Stimulated activated CD4-positive, alpha-beta T cell treated with anti-CD3 and anti-CD28 coated beads, TNF-alpha, amount 100 ng/mL, for 1 hour (primary cell): ENCODE measurements around the gene ADAMTS14.

Source experiments
- DNase-seq, 3 donors: peaks; one replicate each; pipeline ENCODE4 v3.0.0-alpha.2; 2020; ENCODE audit warnings: low read depth in 3 of 3, low spot score in 1 of 3

Gene ADAMTS14

DNA sequence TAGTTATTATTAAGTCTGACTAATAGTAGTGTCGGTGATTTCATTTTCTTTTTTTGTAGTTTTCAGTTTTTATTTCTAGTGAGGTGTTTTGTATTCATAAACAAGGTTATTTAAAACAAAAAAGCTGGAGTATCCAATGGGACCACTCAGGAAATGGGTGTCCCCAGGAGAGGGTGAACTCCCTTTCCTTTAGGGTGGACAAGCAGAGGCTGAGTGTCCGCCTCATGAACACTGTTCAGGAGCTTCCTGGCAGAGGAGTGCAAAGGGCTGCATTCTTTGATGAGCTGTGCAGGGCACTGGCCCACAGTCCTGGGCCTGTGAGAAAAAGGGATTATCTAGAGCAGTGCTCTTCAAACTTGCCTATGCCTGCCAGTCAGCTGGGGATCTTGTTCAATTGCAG lies 56.0 kb downstream of the ADAMTS14 start:
- no peak for DNase-seq

DNA sequence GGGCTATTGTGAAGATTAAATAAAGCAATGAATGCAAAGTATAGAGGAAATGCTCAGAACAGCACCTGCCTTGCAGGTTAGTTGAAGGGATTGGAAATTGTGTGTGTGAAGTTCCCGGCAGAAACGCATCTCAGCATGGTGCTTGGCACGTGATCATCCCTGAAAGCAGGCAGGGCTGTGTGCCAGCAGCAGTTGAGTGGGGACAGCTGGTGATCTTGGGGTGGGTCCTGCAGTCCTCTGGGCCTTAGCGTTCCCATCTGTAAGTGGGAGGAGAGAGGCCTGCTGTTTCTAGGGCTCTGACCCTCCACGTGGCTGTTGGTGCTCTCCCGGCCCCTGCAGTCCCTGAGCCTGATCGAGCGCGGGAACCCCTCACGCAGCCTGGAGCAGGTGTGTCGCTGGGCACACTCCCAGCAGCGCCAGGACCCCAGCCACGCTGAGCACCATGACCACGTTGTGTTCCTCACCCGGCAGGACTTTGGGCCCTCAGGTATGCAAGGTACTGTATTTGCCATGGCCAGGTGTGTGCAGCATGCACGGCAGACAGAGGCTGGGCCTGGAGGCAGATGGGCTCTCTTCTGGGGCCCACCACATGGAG lies 57.6 kb downstream of the ADAMTS14 start:
- DNase-seq: no peak

DNA sequence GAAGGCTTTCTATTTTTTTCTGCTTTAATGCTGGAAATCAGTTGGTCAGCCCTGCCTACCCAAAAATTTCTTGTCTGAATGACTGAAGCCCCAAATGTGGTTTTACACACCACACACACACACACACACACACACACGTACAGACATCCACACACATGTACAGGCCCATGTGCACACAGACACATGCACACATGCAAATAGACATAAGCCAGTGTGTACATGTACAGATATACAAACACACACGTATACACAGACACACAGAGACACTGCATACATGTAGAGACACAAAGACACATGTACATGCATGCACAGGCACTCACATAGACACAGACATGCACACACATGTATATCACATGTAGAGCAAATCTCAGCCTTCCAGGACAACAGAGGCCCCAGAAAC lies 58.6 kb downstream of the ADAMTS14 start:
- DNase-seq: no peak

DNA sequence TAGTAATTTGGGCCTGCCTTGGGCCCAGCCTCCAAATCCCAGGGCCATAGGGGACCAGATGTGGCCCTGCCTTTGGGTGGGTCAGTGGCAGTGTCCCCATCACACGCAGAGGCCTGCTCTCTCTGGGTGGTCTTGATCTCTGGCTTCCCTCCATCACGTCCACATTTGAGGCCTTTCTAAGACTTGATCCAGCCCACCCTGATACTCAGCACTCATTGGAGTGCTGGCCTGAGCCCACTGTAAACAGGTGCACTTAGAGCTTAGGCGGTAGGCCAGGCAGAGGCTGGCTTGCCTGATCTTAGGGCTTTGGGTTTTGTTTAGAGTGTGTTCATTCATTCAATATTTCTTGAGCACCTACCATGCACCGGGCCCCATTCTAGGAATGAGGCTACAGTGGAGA lies 60.3 kb downstream of the ADAMTS14 start:
- no peak for DNase-seq

DNA sequence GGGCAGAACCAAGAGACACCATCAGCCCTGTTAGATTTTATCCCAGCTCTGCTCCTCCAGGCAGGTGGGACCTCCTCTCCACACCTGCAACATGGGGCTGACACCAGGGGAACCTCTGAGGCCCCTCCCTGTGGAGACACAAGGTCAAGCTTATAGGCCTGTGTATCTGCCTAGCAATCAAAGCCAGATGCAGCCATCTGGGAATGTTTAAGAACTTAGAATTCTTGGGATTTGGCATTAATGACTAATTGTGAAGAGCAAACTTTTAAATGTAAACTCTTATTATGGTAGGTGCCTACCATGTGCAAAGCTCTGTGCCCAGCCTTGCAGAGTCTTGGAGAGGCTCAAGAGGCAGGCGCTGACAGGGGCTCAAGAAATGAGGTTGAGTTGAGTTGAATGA lies 60.7 kb downstream of the ADAMTS14 start:
- DNase-seq: no peak

DNA sequence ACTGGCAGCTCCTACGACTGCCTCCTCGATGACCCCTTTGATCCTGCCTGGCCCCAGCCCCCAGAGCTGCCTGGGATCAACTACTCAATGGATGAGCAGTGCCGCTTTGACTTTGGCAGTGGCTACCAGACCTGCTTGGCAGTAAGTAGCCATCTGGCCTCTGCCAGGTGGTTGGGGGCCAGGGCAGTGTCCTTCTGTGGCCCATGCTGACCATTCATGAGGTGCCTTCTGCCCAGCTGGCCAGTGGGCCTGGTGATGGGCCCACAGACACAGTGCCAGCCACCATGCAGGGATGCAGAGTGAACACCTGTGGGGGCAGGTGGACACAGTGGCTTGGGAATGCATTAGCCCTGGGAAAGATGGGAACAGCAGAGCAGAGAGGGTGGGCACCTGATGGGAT lies 62.9 kb downstream of the ADAMTS14 start:
- no peak for DNase-seq

DNA sequence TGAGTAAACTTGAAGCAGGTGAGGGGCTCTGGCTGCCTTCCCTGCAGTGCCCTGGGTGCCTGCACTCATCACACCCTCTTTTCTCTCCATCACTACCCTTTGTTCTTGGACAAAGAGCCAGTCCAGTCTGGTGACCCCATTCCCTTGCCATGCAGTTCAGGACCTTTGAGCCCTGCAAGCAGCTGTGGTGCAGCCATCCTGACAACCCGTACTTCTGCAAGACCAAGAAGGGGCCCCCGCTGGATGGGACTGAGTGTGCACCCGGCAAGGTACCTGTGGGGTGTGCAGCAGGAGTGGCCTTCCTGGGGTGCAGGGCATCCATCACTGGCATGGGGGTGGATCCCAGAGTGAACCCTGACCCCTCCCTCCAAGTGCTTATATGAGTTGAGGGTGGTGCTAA lies 64.2 kb downstream of the ADAMTS14 start:
- no peak for DNase-seq

DNA sequence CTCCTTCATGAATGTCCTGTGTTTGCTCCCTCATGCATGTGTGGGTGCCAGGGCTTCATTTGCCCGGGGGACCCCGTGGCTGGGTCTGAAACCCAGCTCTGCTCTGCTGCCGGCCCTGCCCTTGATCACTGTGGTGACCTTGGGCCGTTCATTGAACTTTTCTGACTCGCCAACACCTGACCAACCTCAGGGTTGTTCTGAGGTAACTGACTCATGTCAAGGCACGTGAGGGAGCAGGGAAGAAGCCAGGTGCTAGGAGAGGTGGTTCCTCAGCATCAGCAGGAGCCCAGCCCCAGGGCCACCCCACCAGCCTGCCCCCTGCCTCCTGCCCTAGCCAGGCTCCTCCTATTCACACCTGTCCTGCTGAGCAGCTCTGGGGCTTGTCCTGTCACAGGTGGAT lies 64.9 kb downstream of the ADAMTS14 start:
- DNase-seq: no peak

DNA sequence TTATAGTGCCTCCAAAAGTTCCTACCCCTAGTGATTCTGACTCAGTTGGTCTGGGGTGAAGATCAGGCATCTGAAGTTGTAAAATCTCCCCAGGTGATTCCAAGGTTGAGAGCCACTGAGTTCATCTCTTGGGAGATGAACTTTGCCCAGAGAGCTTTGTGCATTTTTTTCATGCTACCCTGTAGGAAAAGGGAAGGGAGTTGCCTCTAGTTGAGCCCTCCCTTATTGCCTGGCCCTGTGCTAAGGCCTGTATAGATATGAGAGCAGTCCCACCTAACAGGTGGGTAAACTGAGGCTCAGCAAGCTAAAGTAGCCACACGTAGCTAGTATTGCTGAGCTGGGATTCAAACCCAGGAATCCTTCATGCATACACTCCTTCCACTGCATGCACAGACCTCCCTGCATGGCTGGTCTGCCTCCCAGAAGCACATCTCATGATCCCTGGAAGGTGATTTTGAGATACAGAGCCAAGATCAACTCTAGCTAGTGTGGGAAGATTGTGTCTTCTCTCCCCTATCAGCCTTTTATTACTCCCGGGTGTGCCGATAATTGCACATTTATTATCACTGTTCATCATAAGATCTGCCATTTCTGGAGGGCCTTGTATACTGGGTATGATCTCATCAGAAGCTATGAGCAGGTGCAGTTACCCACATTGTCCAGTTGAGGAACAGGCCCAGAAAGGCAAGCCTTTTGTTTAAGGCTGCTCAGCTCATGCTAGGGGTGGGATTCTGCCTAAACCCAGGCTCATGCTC lies 65.9 kb downstream of the ADAMTS14 start:
- DNase-seq: no peak

DNA sequence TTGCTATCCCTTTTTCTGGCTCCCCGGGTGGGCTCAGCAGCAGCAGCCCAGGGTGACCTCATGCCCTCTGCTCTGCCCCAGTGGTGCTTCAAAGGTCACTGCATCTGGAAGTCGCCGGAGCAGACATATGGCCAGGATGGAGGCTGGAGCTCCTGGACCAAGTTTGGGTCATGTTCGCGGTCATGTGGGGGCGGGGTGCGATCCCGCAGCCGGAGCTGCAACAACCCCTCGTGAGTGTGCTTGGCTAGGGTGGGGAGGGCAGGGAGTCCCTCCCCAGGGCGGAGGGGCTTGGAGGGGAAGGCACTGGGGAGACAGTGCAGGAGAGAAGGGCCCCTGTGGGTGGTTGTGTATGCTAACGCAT lies 66.4 kb downstream of the ADAMTS14 start:
- no peak for DNase-seq

DNA sequence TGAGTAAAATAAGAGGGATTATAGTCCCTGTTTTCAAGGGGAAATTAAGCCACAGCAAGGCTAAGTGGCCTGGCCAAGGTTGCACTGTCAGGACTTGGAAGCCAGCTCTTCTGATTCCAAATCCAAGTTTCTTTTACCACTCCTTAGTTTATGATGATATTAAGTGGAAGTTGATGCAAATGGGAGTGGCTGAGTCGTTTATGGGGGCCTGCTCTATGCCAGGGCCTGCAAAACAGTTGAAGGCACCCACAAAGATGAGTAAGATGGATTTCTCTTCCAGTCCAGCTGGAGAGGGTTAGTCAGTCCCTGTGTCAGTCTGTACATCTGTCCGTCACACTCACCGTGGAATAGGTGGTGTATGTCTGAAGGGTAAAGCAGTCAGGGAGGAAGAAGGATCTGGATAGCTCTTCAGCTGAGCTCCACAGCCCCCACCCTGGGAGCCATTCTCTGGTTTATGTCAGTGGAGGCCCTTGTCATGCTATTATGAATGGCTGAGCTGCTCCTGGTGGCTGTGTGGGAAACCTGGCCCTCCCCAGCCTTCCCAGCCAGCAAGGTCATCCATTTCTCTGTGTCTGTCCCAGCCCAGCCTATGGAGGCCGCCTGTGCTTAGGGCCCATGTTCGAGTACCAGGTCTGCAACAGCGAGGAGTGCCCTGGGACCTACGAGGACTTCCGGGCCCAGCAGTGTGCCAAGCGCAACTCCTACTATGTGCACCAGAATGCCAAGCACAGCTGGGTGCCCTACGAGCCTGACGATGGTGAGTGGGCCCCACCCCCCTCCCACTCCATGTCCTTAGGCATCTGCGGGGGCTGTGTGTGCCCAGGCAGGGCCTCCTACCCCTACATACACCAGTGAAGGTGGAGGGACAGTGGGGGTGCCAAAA lies 68.3 kb downstream of the ADAMTS14 start:
- DNase-seq: no peak

DNA sequence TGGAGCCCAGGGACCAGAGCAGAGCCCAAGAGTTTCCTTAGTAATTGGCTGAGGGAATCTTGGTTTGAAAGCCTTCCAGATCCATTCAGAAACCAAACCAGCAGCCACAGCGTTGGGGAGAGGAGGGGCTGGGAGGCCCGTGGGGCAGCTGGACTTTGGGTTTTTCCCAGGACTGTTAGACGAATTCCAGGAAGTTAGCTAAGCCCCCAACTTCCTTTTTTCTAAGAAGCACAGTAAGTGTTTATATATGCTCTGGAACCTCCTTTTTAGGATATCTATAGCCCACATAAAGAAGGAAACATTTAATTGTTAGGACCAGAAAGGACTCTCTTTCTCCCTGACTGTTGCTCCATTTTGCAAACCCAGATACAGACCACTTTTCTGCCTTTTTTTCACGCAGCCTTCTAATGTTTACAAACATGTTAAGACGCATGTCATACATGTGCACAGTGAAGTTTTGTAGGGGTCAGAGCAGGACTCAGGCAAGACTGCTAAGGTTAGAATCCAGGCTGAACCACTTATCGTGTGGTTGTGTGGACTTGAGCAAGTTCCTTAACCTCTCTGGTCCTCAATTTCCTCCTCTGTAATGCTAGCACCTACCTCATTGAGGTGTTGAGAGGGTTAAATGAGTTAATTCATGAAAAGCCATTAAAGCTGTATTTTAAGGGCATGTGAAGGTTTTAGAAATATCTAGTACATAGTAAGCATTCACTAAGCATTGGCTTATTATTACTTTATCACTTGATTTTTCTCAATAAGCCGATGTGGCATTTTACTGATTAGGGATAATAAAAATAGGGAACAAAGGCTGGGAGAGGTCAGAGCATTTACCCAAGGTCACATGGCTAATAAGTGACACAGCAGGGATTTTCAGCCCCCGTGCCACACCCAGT lies 70.5 kb downstream of the ADAMTS14 start:
- no peak for DNase-seq

DNA sequence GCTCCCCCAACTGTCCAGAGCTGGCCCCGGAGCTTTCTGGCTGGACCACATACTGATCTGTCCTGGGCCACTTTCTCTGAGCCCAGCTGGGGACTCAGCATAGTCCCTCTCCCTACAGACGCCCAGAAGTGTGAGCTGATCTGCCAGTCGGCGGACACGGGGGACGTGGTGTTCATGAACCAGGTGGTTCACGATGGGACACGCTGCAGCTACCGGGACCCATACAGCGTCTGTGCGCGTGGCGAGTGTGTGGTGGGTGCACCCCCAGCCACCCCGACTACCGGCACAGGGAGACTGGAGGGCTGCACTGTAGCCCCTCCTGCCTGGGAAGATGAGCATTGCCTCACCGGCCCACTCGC lies 71.1 kb downstream of the ADAMTS14 start:
- DNase-seq: no peak

DNA sequence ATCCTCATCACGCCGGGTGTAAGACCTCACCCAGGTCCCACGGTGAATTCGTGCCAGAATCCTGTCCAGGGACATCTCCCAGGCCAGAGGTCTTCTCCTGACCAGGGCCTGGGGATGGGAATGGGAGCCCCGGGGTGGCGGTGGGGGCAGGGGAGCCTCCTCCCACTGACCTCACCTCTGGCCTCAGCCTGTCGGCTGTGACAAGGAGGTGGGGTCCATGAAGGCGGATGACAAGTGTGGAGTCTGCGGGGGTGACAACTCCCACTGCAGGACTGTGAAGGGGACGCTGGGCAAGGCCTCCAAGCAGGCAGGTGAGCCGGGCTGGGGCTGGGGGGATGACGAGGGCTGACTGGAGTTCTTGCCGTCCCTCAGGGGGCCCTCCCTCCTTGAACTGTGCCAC lies 71.6 kb downstream of the ADAMTS14 start:
- DNase-seq: no peak

DNA sequence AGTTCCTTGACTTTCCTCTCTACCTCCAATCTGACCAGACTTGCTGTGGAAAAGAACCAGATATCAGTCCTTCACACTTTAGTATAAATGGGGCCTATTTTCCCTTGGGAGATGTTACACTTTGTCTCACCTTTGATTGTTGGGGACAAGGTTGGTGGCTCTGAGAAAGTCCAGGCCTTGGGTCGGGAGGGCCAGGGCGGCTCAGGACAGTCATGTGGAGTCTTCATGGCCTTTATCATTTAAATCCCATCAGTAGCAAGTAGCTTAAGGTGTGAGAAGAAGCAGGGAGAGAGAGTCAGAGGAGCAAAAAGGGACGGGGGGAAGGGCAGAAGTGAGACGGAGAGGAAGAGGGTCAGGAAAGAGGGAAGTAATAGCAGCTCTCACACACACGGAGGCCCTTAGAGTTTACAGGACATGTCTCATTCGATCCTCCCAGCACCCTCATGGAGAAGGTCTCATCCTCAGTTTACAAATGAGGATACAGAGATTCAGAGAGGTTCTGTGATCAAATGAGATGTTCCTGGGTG lies 72.4 kb downstream of the ADAMTS14 start:
- DNase-seq: no peak

DNA sequence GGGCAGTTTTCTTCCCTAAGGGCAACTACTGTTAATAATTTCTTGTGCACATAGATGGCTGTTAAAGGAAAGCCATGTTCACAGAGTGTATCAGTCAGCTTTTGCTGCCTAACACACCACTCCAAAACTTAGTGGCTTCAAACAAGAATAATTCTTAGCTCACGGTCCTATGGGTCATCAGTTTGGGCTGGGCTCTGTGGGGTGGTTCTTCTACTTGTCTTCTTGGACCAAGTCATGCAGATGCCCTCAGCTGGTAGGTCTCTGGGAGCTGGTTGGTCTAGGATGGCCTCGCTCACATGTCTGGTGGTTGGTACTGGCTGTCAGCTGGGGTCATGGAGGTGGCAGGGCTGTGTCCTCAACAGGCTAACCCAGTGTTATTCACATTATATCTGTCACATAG lies 73.2 kb downstream of the ADAMTS14 start:
- DNase-seq: no peak

DNA sequence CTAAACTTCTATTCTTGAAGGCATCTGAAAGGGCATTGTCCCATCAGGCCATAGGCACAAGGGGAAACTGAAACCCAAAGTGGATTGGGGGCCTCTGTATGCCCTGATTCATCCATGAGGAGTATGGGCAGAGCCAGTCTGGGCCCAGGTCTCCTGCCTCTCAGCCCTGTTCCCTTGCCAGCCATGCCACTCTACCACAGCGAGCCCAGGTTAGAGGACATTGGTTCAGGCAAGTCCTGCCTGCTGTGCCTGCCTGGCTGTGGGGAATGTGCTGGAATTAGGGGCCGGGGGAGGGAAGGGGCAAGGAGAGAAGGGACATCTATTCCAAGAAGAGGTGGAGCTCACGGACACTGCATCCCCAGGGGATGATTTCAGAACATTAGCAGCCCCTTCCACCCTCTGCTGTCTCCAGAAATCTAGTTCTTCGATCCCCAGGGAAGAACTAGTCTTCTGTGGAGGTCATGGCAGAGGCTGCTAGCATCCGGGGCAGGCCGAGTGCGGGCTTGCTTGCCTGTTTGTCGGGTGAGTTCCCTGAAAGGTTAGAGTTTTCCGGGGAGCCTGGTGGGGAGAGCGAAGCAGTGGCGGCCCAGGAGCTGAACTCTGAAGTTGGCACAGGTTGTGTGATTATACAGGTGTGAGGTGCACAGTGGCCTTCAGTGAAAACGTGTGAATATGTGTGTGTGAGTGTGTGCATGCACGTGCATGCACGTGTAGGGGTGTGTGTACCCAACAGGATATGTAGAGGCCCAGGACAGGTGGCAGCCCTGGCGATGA lies 75.1 kb downstream of the ADAMTS14 start:
- no peak for DNase-seq

DNA sequence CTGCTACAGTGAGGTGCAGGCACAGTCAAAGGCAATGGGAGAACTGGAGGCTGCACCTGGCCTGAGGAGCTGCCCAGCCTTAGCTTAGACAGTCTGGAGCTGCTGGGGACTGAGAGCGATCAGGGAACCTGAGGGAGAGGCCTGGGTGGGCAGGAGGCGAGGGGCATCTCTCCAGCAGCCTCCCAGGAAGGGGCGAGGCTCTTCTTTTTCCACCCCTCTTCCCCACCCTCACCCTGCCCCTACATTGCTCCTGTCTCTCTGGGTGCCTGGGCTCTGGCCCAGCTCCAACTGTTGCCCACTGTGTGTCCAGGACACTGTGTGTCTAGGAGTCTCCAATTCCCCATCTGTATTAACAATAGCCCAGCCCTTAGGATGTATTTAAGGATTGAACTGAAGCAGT lies 76.0 kb downstream of the ADAMTS14 start:
- no peak for DNase-seq

DNA sequence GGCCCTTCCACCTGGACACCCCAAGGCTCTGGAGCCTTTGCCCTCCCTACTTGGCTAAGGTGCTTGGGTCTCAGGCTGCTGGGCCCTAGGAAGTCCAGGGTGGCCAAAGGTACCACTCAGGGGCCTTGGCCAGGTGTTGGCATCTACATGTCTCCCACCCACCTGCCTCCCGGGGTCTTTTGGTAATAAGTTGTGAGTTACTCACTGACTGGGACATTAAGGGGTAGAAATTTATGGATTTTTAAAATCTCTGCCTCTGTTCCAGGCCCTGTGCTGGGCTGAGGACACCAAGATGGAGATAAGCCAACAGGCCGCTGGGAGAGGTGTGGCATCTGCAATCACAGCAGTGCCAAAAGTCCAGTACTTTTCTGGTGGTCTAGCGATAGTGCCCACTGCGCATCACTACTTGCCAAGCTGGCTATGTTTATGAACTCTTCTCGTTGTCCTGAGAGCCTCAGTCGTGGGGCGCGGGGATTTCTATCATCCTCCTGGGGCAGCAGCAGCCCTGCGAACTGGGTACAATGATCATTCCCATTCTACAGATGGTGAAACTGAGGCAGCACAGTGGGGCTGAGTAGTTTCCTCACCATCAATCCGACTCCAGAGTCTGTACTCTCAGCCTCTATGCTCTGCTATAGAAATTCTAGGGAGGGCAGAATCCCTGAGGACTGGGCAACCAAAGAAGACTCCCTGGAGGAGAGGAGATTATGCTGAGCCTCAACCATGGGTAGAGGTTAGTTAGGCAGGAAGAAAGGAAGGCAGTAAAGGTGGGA lies 76.7 kb downstream of the ADAMTS14 start:
- DNase-seq: no peak

DNA sequence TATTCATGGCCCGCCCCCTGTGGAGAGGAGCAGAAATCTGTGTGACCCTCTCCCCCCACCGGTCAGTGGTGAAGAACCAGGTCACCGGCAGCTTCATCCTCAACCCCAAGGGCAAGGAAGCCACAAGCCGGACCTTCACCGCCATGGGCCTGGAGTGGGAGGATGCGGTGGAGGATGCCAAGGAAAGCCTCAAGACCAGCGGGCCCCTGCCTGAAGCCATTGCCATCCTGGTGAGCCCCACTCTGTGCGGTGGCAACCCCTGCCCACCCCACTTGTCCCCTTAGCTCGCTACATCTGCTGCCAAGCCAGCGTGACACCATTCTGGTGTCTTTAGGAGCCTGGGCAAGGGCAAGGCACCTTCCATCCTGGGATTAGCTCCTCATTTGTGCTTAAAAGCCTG lies 77.5 kb downstream of the ADAMTS14 start:
- DNase-seq: no peak
